ENCODE results near the gene DCAF7.

DCAF7 gene

GRCh38 chr17:63629627-63630026 lies 79.3 kb downstream of the DCAF7 start:
- no peak for DNase-seq (ENCODE audit: low spot score)

GRCh38 chr17:63631062-63631461 lies 80.8 kb downstream of the DCAF7 start:
- no peak for DNase-seq (ENCODE audit: low spot score)

DNA sequence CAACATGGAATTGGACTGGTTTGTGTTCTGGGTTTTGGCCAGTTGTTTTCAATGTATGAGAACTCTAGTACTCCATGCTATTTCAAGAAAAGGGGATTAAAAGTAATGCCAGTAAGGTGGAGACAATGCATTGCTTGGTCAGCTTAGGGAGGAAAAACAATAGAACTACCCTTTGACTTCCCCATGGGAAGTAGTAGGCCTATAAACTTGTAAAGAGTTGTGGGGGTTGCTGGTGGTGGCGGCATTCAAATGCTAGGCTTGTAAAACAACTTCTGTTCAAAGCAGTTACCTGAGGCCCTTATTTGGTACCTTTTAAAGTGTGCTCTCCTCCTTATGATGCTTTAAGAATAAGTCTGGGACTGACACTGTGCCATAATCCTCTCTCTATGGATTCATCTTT lies 81.3 kb downstream of the DCAF7 start:
- no peak for DNase-seq (ENCODE audit: low spot score)

DNA sequence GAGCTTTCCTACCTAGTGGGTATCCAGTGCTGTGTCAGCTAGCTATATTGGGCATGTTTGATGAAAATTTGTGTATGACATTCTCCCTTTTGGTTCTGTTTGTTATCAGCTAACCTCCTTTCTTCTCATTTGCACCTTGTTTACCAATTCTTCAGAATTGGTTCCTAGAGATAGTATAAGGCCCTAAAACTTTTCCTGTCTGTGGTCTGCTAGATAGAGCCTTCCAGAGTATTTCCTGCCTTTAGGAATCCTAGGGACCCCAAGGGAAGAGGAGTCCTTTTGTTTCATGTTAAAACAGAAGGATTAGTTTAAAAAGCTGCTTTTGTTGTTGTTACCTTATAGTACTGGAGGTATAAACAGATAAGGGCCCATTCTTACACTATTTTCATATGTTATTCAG lies 83.5 kb downstream of the DCAF7 start:
- no peak for DNase-seq (ENCODE audit: low spot score)

DNA sequence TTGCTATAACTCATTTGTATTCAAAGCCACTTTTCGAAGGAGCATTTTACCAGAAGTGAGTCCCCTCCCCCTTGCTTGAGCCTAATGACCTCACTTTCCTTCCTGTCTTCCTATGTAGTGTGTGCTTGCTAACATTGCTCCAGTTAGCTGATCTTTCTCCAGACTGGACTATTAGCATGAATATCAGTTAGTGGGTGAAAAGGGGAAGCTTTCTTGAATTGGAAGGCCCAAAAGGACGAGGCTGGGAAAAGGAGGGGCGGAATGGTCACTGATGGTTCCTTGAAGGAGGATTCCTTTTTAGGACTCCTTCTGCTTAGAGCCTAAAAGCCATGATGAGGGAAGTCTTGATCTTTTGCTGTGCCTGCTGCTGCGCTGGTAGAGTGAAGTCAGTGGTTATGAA lies 83.9 kb downstream of the DCAF7 start:
- DNase-seq (ENCODE audit: low spot score): peak; percentile 25

- no peak for DNase-seq (ENCODE audit: low spot score)
These were observed 84.5 kb downstream of the DCAF7 start for GRCh38 chr17:63634816-63635215.

DNA sequence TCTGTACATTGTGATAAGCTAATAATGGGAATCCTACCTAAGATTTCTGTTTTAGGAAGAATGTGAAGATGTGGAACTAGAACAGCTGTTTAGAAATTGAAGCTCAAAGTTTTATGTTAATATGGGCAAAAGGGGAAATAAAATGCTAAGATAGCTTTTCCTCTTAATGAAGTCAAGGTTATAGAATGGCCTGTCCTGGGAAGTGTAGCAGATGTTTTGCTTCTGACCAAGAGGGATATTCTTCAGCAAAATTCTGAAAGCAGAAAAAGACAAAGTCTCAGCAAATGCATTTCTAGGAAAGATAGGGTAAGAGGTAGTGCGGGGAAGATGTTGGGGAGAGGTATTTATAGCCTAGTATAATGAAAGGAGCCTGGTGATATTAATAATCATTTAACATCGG lies 85.0 kb downstream of the DCAF7 start:
- DNase-seq (ENCODE audit: low spot score): no peak

- peak; percentile 79 for DNase-seq (ENCODE audit: low spot score)
These were observed 85.5 kb downstream of the DCAF7 start for GRCh38 chr17:63635787-63636186.

- no peak for DNase-seq (ENCODE audit: low spot score)
These were observed 88.8 kb downstream of the DCAF7 start for GRCh38 chr17:63639125-63639524.

GRCh38 chr17:63640038-63640437 lies 89.8 kb downstream of the DCAF7 start:
- DNase-seq (ENCODE audit: low spot score): no peak

GRCh38 chr17:63641692-63642448 lies 91.6 kb downstream of the DCAF7 start:
- DNase-seq (ENCODE audit: low spot score): peak; percentile 81

All from Ammon's horn (tissue), 1 donor.